Esophagus muscularis mucosa (tissue), 3 donors: ENCODE data around the gene KANK4.

Source experiments
- CTCF ChIP-seq, 3 experiments: fragments of 200-600 bp in 2 of 3; fragments of 450-650 bp in 1 of 3; sonication (generic) in 2 of 3; IDR thresholded peaks; one replicate each; pipeline ENCODE4 v1.5.1; 2017 to 2019; ENCODE audit warnings: antibody characterized with exemption in 3 of 3, mild to moderate bottlenecking in 2 of 3, moderate library complexity in 1 of 3
- EP300 ChIP-seq: sonication (generic); formaldehyde crosslinking; IDR thresholded peaks from one replicate; pipeline ENCODE4 v1.6.1; 2017; ENCODE audit warnings: antibody characterized with exemption

- no peak for TF ChIP-seq CTCF (IDR thresholded peaks at IDR 0.05)
- no peak for TF ChIP-seq EP300
These were observed 37.1 kb upstream of the KANK4 start for GRCh38 chr1:62356257-62356835.
